Stimulated activated CD8-positive, alpha-beta memory T cell treated with anti-CD3 and anti-CD28 coated beads, Interleukin-15, amount 100 ng/mL, for 24 hours (primary cell): ENCODE results near the gene KCTD5.

ENCODE experiments used
- DNase-seq: peaks from one replicate; pipeline ENCODE4 v3.0.0-alpha.2; 2020; ENCODE audit warnings: low read depth

KCTD5 gene

DNA sequence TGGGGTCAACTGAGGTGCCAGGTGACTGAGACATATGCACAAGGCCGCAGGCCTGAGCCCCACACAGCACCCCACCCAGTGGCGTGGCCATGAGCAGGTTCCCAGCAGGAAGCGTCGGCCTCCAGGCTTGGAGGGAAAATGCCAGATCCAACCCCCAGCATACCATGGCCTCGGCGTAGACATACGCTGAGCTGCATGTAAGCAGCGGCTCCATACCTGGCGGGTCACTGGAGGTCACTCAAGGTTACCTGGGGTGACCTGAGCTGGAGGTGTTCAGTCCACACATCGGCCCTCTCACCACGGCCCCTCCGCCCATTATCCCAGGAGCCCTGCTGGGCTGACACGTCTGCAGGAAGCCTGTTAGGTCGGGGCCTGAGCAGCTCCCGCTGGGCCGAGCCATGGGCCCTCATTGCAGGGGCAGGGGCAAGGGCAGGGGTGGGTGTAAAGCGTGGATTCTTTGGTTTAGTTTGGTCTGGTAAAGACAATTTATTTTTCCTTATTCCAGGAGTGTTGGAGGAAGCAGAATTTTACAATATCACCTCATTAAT is 15.2 kb downstream of the KCTD5 start:
- DNase-seq = no peak

DNA sequence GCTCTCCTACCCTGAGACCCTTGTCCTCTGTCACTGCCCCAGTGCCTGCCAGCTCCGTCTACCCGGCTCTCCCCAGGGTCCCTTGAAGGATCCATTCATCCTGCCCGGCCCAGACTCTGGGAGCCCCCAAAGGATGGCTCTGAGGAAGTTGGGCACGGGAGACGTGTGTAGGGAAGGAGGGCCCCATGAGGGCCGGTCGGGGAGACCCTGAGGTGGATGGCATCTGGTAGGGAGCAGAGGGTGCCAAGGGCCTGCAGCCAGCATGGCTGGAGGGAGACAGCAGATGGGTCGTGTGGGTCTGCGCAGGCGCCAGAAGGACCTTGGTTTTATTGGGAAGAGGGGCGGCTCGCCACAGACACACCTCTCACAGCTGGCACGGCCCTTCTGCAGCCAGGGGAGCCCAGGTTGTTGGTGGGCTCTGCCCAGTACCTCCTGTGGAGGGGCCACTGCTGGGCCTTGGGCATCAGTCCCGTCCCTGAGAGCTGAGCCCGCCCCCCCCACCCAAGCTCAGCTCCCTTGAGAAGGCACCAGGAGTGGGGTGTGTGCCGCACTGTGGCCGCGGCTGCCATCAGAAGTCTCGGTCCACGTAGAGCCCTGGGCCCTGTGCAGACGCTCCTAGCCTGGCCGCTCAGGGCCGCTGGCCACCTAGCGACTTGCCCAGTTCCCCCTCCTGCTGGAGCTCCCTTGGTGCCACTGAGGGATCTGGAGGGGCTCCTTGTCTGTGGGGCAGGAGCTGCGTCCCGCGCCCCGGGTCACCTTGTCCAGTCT is 16.0 kb downstream of the KCTD5 start:
- no peak for DNase-seq

DNA sequence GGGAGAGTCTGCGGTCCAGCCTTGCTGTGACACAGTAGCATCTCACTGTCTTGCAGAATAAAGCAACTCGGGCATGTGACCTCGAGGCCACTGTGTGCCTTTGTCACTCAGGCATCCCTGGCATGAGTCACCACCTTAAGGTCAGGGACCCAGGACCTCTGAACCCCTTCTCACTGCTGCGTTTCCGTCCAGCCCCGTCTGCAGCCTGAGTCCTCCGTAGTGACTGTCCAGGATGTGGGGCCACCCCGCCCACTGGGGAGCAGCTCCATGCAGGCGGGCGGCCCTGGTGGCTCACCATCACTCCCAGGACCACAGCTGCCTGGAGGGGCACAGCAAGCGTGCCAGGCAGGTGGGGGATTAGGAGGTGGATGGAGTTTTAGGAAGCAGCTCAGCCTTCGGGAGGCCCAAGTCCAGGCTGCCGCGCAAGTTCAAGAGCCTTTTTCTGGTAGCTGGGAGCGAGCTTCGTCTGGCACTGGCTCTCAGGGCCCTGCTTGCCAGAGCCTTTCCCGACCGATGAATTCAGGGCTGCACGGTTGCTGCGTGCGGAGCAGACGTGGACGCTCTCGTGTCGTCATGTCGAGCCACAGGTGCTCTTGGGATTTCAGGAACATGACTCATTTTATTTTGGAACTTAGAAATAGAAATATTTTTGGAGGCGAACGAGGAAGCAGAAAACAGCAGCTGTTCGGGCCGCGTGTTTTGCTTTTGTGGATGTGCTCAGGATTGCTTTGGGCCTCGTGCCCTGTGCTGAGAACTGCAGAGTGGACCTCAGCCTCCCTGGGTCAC is 16.8 kb downstream of the KCTD5 start:
- no peak for DNase-seq

DNA sequence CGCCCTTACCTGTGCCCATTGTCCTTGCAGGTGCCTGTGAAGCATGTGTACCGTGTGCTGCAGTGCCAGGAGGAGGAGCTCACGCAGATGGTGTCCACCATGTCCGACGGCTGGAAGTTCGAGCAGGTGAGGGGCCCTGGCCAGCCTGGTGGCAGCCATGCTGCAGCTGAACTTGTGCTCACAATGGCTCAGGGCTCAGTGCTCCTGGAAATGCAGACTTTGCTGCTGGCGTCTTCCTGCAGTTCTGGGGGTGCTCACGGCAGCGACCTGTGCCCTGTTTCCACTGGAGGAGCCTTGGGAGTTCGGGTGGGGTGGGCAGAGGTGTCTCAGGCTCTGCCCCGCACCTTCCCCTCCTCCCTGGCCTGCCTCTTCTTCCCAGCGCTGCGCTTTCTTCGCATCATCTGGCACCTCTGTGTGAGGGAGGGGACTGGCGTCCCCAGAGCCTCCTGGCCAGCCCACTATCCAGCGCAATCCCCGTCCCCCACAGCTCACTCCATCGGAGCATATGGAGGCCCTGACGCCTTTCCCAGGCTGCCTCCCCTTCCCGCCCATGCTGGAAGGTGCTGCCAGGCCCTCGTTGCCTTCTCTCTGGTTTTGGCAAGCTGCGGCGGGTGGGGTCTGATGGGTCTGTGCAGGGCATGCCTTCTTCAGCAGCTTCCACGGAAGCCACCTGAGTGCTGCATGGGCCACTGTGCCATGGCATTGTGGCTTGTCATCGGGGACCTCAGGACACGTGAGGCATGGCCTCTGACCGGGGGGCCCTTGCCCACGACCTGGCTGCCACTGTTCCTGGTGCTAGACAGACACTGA is 17.7 kb downstream of the KCTD5 start:
- no peak for DNase-seq

DNA sequence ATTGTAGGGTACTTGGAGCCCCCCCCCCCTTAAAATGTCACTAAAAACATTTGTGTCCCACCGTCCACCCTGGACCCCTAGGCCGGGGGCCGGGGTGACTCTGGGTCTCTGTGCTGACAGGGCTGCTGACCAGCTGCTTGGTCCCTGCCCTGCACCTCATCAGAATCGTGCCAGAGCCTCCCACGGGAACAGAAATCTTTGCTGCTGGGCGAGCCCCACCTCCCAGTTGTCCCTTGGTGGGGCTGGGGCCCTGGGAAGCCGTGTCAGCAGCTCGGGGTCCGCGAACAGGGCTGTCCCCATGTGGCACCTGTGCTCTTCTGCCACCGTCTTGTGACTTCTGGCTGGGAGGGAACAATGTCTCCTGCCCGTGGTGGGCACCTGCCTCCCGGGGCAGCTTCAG is 18.5 kb downstream of the KCTD5 start:
- no peak for DNase-seq

DNA sequence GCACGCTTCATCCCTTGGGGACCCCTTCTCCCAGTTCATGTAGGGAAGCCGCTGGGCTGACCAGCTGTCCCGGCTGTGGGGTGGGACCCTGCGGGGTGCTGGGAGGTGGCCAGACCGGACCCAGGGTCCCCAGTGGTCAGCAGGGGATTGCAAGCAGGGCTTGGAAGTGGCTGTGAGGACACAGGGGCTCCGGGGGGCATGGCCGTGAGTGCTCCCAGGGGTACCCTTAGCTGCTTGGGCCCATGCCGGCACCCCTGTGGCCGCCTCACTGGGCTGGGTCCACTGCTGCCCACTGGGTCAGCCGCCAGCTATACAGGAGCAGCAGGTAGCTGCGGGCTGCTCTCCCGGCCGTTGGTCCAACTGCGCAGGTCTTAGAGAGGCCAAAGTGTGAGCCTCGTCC is 18.9 kb downstream of the KCTD5 start:
- DNase-seq = no peak

DNA sequence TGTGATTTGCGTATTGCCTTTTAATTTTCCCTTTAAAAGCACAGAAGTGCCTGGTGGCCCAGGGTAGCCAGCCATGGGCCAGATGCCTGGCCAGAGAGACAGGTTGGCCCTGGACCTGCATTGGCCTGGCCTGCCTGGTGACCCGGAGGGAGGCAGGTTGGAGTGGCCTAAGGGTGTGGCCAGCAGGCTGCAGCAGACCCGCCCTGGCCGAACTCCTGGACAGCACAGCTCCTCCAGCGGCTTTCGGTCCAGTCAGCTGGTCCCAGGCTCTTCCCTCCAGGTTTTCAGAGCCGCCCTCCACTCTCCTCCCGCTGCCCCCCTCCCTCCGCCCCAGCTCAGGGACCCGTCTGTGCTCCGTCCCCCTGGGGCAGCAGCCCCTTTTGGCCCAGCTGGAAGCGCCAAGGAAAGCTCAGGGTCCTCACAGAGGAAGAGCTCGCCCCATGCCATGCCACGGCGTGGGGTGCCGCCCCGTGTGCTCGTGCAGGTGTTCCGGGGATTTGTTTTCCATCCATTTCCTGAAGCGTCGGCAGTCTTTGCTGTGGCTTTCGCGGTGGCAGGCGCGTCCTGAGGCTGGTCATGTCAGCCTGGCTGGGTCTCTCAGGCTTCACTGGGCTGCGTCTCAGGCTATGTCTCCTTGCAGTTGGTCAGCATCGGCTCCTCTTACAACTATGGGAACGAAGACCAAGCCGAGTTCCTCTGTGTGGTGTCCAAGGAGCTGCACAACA is 19.6 kb downstream of the KCTD5 start:
- DNase-seq = no peak

DNA sequence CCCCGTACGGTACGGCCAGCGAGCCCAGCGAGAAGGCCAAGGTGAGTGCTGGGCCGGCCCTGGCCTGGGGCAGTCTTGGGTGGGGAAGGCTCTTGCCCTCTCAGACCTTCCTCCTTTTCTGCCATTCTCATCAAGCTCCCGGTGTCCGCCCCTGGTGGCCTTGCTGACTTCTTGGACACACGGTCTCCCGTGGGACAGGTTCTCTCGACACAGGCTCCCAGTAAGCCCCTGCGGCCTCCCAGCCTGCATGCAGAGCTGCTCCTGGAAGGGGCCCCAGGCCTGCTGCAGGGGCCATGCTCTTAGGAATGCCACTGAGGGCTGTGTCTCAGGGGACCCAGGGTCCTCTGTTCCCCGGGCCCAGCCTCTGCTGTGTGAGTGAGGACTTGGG is 20.1 kb downstream of the KCTD5 start:
- no peak for DNase-seq

DNA sequence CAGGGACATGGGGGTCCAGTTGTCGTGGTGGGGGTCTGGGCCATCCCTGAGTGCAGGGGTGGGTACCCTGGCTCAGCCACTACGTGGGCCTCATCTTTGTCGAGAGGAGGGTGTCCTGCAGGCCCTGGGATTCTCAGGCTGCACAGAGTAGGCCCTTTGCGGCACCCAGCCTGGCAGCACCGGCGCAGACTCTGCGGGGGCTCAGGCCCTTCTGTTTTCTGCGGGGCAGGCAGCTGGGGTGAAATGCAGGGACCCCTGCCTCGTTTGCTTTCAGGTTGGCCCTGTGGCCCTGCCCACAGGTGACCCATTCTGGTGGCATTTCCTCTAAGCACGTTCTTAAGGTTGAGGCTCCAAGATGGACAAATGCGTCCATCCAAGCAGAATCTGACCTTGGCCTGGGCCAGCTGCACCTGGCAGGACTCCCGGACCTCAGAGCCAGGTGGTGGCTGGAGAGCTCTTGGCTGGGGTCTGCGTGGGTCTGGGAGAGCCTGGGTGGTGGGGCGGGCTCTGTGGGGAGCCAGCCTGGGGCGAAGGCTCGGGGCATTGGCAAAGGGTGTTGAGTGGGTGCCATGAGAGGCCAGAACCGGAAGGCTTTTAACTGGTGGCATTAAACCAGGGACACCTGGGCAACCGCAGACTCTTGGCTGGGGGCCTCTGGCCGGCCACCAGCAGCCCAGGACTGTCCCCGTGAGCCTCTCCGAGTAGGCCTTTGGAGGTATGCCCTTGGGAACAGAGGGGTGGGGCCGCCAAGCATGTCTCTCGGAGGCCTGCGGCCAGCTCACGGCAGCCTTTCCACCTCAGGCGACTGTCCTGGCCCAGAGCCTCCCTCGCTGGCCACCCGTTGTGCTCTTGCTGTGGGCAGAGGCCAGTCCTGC is 20.8 kb downstream of the KCTD5 start:
- no peak for DNase-seq

DNA sequence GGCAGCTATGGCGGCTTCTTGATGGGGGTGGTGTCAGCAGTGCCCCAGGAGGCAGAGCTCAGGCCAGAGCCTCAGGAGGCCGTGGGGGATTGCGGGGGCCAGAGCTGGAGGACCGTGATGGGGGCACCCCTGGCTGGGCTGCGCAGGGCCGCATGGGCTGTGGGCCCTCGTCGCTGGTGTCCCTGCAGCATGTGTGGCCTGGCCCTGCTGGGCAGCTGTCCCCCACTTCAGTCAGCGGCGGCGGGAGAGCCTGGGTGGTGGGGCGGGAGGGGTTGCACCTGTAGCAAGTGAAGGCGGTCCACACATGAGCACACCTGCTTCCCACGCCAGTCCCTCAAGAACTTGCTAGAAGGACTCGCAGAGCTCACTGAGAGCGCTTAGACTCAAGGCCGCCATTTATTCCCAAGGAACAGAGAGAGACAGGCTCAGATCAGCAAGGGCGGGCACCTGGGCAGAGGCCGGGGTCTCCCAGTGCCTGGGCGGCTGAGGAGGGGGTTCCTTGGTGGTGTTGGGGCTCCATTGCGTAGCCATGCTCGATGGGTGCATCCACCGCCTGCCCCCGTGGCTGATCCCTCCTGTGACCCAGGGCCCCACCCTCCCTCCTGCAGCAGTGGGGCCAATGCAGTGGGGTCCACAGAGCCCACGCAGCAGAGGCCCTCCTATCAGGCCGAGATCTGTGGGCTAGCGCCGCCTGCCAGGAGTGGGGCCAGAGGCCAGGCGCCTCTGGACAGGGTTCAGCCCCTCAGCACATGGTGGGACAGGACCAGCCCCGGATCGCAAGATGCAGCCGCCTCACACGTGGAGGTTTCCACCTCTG is 22.1 kb downstream of the KCTD5 start:
- no peak for DNase-seq

DNA sequence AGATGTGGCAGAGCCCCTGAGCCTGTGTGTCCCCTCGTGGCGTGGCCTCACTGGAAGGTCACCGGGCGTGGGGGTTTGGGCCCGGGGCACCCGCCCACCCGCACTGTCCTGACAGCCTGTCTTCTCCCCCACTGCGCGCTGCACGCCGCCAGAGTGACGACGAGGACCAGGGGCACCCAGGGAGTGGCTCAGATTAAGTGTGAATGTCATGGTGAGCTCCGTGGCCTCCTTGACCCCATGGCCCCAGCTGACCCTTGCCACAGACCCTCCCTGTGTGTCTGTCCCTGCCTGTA is 22.6 kb downstream of the KCTD5 start:
- DNase-seq = no peak

DNA sequence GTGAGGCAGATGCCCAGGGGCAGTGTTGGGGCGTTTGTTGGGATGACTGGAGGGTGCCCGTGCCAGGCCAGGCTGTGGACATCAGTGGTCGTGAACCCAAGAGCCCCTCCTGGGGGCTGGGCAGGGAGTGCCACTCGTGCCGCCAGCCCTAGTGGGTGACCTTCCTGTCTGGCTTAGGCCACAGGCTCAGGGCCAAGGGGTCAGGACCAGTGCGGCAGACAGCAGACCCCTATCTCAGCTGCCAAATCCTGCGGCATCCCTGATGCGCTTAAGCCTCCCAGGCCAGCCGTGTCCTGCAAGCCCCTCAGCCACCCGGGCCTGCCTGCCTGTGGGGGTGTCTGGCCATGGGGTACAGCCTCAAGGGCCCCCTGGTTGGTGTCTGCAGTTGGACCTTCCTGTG is 23.0 kb downstream of the KCTD5 start:
- DNase-seq = no peak

DNA sequence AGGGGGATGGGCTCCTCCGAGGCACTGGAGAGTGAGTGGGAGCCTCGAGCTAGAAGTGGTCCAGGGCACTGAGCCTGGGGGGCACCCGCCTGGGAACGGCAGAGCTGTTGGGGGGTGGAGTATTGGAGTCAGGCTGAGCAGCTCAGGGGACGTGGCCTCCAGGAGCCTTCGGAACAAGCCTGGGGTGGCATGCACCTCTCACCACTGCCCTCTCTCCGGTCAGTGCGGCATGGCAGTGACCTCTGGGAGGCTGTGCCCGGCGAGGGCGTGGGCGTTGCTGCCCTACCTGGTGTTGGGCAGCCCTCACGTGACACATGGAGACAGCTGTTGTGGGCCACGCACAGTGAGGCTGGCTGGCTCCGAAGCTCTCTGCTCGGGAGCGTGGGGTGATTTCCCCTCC is 23.8 kb downstream of the KCTD5 start:
- DNase-seq = no peak

DNA sequence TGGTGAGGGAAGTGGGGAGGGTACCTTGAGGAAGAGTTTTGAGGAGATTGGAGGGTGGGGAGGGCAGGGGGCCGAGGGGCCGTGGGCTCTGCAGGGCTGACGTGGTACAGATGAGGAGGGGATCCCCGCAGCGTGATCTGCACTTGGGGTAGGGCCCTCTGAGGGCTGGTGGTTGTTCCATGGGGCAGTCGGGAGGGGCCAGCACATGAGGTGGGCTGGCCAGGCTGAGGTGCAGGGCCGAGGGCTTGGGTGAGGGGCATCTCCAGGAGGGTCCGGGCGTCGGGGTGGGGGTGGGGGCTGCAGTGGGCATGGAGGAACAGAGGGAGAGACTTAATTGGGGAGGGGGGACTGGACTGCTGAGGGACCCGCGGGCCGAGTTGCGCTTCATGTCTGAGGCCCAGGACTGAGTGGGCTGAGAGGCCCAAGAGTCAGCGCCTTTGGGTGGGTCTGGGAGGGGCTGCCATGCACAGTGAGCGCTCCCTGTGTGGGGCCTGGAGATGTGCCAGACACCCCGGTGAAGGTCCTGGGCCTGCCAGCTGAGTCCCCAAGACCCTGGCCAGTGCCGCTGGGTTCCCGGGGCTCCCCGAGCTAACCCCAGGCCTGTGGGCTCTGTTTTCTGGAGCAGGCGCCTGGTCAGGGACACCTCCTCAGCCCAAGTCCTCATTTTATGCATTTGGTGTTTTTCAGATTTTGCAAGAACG is 24.4 kb downstream of the KCTD5 start:
- DNase-seq = no peak

DNA sequence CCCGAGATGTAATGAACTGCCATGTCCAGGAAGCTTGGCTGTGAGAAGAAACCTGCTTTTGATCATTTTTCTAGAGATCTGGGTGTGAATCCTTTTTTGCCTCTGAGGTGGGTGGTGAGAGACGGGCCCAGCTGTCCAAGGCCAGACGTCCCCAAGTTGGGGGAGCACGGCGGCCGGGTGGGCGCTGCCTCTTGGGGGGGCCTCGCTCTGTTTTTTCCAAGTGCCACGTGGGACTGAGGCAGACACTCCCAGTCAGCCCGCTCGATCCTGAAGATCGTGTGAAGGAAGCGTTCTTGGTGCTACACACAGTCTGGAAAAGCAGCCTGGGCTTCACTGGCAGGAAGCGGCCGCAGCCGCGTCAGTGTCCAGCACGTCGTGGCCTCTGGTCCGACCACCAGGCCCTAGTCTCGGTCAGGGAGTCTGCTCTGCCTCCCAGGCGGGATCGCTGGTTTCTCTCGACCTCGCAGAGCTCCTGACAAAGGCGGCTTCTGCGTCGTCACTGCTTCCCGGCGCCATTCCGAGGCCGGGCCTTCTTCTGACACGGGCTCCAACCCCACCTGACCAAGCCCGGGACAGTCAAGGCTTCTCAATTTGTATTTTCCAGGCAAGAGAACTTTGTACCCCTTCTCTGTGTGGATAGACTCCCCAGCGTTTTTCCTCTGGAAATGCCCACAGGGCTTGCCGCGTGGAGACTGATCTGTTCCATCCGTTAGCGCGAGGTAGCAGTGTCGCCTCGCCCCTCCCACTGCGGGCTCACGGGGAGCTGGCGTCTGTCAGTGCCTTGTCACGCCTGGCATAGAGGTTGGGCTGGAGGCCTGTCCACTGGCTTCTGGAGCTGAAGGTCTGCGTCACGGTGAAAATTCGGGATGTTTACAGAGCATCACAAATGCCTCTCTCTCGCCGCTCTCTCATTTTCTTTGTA is 25.3 kb downstream of the KCTD5 start:
- DNase-seq = no peak

DNA sequence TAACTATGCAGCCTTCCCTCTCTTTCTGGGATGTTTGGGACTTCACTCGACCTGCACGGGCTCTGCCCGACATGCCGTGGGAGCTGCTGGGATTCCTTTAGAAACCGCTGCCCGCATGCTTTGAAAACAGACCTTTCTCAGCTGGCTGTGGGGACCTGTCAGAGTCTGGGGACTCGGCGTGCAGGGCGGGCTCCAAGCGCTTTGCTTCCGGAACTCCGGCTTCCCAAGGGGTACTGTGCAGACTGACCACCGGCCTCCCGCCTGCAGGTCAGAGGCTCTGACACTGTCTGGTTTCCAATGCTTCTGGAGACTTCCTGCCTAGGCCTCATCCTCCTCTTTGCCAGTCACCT is 25.9 kb downstream of the KCTD5 start:
- DNase-seq = no peak

DNA sequence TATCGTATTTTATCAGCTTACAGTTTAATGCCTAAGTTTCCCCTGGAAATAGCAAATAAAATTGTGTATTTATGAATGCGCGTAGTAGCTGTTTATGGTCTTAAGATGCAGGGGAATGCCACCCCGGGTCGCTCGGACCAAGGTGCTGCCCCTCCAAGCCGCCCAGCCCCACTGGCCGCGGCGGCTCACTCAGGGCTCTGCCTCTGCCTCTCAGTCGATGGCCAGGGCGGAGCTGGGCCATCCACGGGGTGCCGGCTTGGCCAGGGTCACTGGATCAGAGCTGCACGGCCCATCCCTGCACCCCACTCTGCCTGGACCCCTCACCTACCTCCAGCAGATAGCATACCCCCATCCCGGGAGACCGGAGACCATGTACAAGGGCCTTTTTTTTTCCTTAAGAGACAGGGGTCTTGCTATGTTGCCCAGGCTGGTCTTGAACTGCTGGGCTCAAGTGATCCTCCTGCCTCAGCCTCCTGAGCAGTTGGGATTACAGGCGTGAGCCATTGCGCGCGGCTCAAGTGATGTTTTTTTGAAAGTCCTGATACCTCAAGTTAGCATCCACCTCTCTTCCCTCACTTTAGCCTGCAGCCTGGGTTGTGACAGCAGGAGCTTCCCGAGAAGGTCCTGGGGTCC is 26.7 kb downstream of the KCTD5 start:
- DNase-seq = no peak

DNA sequence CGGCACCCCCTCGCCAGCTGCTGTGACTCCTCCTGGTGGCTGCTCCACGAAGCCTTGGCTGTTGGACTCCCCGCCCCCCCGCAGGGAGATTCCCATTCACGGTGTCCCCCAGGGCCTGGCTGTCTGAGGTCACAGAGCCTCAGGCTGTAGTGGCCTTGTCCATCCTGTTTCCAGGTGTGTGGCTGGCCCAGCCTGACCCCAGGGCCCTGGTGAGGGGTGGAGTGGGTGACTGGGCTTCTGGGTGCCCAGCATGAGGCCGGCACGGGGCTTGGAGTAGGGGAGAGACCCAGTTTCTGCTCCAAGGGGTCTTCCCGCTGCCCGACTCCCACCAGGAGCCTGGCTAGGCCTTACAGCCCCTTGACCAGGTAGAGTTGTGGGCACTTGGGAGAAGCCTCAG is 27.3 kb downstream of the KCTD5 start:
- DNase-seq = no peak
